NCI-H128 (cell line): ENCODE data around the gene MYCBP2.
"Not testable (repeated sequence)": the region's sequence is repeated elsewhere in the genome, so short reads cannot be mapped to it uniquely, and the experiment has no call there.

ENCODE experiments used
- DNase-seq: peaks from one replicate; lab custom pipeline; 2025; ENCODE audit not compliant: unreplicated experiment; lab: John Stamatoyannopoulos, UW

The MYCBP2 gene

DNA sequence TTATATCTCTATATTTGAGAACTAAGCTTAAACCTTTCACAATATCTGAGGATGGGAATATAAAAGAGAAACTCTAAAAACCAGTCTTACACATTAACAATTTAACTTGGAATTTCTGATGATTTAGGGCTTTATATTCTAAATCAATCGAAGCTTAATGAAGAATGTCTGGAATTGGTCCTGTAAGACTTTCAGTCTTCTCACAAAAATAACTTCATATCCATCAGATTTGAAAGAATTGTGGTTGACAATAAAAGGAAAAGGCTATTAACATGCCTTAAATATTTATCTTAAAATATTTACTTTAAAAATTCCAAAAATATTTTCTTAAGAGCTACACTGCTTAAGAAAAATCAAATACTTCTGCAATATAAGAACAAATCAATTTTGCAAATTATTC lies 27.3 kb downstream of the MYCBP2 start:
- no peak for DNase-seq

GRCh38 chr13:77298426-77298825 lies 28.5 kb downstream of the MYCBP2 start:
- DNase-seq: no peak

DNA sequence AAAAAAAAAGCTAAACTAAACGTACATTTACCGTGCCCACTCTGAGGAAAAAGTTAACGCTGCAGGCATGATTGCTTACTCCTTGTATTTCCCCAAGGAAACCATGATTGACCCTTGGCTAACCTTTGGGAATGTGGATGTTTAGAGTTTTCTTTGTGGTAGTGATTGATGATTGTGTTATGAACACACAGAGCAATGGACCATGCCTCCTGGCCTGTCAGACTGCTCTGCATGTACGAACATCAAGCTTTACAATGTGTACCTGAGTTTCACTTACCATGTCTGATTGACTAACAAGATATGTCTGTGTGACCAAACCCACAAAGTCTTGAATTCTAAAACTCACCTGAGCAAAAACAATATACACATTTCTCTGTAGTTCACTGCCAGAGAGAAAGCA lies 35.1 kb downstream of the MYCBP2 start:
- DNase-seq: no peak

GRCh38 chr13:77290342-77290741 lies 36.6 kb downstream of the MYCBP2 start:
- no peak for DNase-seq

GRCh38 chr13:77289851-77290250 lies 37.0 kb downstream of the MYCBP2 start:
- DNase-seq: no peak

GRCh38 chr13:77285632-77286031 lies 41.3 kb downstream of the MYCBP2 start:
- not testable (repeated sequence) for DNase-seq

DNA sequence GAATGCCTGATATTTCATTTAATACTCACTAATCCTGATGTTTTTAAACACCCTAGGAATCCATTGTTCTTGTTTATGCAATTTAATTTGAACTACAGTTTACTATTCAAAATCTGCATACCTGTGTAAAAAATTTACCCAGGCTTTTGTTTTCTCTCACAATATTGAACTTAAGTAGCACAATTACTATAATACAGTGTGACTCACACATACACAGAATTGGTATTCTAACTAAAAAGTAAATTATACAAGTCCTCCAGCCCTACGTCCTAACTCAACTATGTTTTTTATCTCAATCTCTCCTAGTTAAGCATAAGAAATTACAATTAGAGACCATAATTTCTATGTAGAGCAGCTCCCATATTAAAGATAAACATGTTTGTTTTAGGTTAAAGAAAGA lies 41.8 kb downstream of the MYCBP2 start:
- no peak for DNase-seq

DNA sequence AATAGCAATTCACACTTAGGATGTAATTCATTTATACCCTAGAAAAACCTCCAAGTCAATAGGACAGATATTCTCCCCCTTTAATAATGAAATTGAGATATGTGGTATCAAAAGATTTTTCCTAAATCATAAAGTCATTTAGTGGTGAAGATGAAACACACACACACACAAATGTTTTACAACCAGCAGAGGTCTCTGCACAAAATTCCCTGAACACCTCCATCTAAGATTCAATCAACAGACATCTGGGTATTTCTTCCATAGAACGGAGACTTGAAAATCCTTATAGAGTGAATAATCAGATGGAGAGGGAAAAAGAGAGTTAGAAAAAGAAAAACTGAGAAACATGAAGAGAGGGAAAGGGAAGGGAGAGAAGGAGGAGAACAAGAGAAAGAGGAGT lies 52.8 kb downstream of the MYCBP2 start:
- DNase-seq: no peak

DNA sequence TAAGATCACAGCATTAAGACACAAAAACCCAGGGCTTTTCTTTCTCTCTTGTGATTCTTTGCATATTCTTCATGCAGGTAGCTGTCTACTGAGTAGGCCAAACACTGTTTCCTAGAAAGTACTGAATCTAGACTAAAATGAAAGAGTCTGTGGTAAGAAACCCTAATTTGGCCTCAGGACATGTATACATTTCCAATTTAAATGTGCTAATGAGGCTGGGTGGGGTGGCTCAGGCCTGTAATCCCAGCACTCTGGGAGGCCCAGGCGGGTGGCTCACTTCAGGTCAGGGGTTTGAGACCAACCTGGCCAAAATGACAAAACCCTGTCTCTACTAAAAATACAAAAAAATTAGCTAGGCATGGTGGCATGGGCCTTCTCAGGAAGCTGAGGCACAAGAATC lies 57.8 kb downstream of the MYCBP2 start:
- no peak for DNase-seq

DNA sequence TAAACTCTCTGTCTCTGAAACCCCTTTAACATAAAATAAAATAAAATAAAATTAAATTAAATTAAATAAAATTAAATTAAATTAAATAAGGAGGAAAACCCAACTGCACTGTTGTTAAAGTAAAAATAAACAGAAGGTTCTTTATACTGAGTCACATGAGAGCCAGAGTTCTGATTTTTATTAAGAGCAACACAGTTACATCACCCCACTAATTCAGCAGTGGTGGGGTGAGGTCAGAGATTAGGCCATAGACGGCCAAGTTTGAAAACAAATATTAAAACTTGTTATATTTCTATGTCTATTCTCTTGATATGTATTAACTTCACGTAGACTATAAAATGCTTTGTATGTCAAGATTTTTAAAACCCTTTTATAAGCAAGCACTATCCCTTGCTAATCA lies 59.5 kb downstream of the MYCBP2 start:
- no peak for DNase-seq

DNA sequence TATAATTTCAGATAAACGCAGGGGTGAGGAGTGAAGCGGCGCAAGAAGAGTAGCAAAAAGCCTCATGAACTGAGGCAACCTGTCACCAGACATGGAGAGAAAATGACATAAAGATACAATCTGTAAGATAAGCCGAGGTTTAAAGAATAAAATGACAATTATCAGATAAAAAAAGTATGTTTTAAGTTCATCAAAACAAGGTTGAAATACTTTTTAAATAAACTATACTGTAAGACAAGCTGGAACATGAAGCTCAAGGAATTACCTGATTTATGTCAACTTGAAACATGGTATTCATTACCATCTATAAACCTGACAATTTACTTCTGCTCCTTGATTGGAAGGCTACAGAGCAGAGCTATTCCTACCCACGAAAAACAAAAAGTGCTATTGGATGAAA lies 61.6 kb downstream of the MYCBP2 start:
- DNase-seq: no peak

- DNase-seq: no peak
Measured at GRCh38 chr13:77262198-77262597, 64.7 kb downstream of the MYCBP2 start.

GRCh38 chr13:77250975-77251374 lies 75.9 kb downstream of the MYCBP2 start:
- no peak for DNase-seq

DNA sequence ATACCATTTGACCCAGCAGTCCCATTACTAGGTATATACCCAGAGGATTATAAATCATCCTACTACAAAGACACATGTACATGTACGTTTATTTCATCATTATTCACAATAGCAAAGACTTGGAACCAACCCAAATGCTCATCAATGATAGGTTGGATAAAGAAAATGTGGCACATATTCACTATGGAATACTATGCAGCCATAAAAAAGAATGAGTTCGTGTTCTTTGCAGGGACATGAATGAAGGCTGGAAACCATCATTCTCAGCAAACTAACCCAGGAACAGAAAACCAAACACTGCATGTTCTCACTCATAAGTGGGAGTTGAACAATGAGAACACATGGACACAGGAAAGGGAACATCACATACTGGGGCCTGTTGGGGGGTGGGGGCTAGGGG lies 81.7 kb downstream of the MYCBP2 start:
- DNase-seq: not testable (repeated sequence)

- DNase-seq: no peak
Measured at GRCh38 chr13:77239312-77239711, 87.6 kb downstream of the MYCBP2 start.

DNA sequence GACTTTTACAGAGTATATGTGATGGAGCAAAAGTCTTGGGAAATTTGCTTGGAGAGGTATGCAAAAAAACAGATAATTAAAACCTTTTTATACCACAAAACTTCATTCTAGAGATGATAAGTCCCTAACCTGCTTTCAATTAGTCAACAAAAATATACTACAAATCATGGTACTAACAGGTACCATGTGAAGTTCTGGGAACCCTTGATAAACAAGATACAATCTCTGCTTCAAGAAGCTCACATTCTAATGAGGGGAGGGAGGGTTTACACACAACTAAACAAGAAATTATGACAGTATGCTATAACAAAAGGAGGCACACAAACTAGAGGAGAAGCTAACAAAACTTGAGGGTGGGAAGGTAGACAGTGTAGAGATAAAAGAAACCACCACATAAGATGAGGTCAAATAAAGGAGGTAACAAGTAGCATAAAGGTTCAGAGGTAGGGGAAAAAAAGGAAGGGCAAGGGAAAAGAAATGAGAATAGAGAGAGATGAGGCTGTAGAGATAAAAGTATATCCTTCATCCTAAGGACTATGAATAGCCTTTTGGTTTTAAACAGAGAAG lies 91.4 kb downstream of the MYCBP2 start:
- no peak for DNase-seq

DNA sequence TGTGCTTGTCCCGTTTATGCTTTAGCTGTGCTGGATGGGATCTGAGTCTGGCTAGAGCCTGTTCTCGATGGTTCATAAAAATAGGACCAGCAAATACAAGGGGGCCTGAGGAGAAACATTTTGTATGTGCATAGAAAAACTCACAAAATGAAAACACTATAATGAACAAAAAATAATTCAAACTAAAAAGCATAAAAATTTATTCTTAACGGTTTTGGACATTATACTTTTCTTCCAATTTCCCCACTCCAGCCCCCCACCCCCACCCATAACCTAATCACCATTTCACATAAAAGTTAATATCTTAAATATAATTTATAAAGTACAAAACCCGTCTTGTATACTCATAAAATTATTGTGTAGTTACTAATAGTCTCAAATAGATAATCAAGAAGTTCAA lies 93.7 kb downstream of the MYCBP2 start:
- no peak for DNase-seq

GRCh38 chr13:77230560-77230959 lies 96.3 kb downstream of the MYCBP2 start:
- DNase-seq: no peak

- no peak for DNase-seq
Measured at GRCh38 chr13:77225946-77226345, 100.9 kb downstream of the MYCBP2 start.

GRCh38 chr13:77222909-77223308 lies 104.0 kb downstream of the MYCBP2 start:
- DNase-seq: no peak

DNA sequence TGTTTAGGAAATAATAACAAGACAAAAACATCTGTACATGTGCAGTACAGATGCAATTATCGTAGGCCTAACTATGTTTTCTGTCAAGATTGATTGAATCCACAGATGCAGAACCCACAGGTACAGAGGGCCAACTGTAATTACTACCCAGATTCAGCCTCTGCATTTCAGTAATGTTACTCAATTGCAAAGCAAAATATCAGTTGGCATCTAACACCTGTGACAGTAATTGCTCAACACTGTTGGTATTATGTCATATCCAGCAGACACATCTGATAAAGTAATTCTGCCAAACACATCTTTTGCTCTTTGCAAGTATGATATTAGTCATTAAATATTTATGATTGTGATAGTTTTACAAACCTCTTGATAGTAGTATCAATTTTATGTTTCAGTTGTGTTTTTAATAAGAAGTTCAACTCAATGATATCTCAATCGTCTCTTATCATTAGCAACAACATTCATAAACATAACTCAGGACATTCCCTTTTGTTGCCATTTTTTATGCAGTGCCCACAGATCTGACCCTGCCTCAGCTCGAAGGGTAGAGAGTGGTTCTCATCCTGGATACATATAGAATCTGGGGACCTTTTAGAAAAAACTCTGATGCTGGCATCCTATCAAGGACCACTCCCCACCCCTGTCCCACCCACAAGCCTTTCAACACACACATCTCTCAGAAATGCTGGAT lies 104.7 kb downstream of the MYCBP2 start:
- DNase-seq: no peak

GRCh38 chr13:77219401-77219800 lies 107.5 kb downstream of the MYCBP2 start:
- DNase-seq: no peak

DNA sequence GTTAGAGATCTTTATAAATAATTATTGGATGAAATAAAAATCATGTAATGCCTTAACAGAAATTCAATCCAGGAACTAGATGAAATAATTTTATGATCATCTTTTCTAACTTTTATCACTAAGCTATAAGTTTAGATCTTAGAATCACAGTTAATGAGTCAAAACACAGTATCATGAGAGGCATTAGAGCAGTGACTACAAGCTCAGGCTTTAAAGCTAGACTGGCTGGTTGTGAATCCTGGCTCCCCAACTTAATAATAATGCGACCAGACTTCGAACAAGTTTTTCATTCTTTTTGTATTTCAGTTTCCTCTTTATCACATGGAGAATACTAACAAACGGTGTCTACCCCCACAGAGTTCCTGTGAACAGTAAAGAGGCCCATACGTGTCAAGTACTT lies 108.6 kb downstream of the MYCBP2 start:
- DNase-seq: no peak
